BJ (cell line): ENCODE data around the gene OR6Q1. TPM values are rescaled to one million over a fixed set of nuclear protein-coding genes. Genes with fewer than 3 reads are reported as not detected.

Source experiments
- CTCF ChIA-PET: fragments of 350-600 bp; formaldehyde crosslinking; extraction: SDS; loops from one replicate; lab custom pipeline; 2021; ENCODE audit warnings: antibody characterized with exemption, inconsistent platforms; lab: Yijun Ruan, JAX
- POLR2A ChIA-PET: fragments of 300-600 bp; sonication (Branson Sonifier 250); formaldehyde crosslinking; extraction: SDS; loops from one replicate; lab custom pipeline; 2021; ENCODE audit warnings: antibody characterized with exemption; lab: Charles Lee
- DNase-seq: peaks from one replicate; pipeline ENCODE4 v3.0.0-alpha.2; 2011; ENCODE audit warnings: low read depth
- H3K27me3 ChIP-seq: 2 replicates; pipeline ENCODE4 v1.6.0; 2011; ENCODE audit warnings: low read length; ENCODE audit not compliant: control insufficient read depth, insufficient read depth
- H3K36me3 ChIP-seq: 2 replicates; pipeline ENCODE4 v1.5.1; 2011; ENCODE audit warnings: low read length; ENCODE audit not compliant: control insufficient read depth, insufficient read depth
- H3K4me3 ChIP-seq: 2 replicates; pipeline ENCODE4 v1.5.1; 2011; ENCODE audit warnings: low read depth, mild to moderate bottlenecking, control low read depth, low read length
- CTCF ChIP-seq: IDR thresholded peaks from 2 replicates; pipeline ENCODE4 v1.5.1; 2011; ENCODE audit warnings: low read depth, mild to moderate bottlenecking, control low read depth, inconsistent platforms, low read length, moderate library complexity; ENCODE audit not compliant: insufficient read depth
- polyA plus RNA-seq: library from polyadenylated mRNA; depleted of rRNA; stranded (reverse); fragments of >200 nt; gene quantifications from 2 replicates; pipeline ENCODE4 v1.2.3, GENCODE V29; 2011

OR6Q1 gene
- polyA plus RNA-seq, 1 experiment = not detected

- ChIA-PET CTCF (no interaction called here), POLR2A (no interaction called here)
- no peak overlapping the region for H3K4me3 ChIP-seq
- no peak for DNase-seq
- no peak for TF ChIP-seq CTCF
- no peaks in the 10 kb centered on the region for H3K36me3 ChIP-seq
- no peaks in the 10 kb centered on the region for H3K27me3 ChIP-seq
These were observed 19.0 kb upstream of the OR6Q1 start for GRCh38 chr11:58011771-58012170.

GRCh38 chr11:58023435-58023931 is 7.3 kb upstream of the OR6Q1 start, which contains the start of gene OR9Q1:
TSS of gene OR9Q1 (plus strand) at chr11:58023881. CDS start at chr11:58179445, 155,564 bp downstream.
- ChIA-PET POLR2A (no interaction called here), CTCF (interaction anchor here (0.9 kb wide), 1 partner anchor 76 kb away, joined by 3 read pairs; no protein-coding TSS in a partner anchor)
- no peak for TF ChIP-seq CTCF
- Histone ChIP-seq H3K4me3 (no peak within 1 kb of the TSS), H3K27me3 (no peaks in the 10 kb centered on the region), H3K36me3 (no peaks in the 10 kb centered on the region)
- DNase-seq = no peak

GRCh38 chr11:58024601-58025091 is 6.1 kb upstream of the OR6Q1 start:
- H3K27me3 ChIP-seq = no peaks in the 10 kb centered on the region
- no peak overlapping the region for H3K4me3 ChIP-seq
- no peak for TF ChIP-seq CTCF
- DNase-seq = no peak
- CTCF ChIA-PET = interaction anchor here (0.7 to 1.2 kb wide), 2 partner anchors 34 to 101 kb away, joined by 3 to 4 read pairs; partner anchors contain the start of gene OR9I1
- no peaks in the 10 kb centered on the region for H3K36me3 ChIP-seq
- POLR2A ChIA-PET = no interaction called here

GRCh38 chr11:58027341-58027740 is 3.4 kb upstream of the OR6Q1 start:
- no peaks in the 10 kb centered on the region for H3K36me3 ChIP-seq
- no peak overlapping the region for H3K4me3 ChIP-seq
- no peak for TF ChIP-seq CTCF
- no peaks in the 10 kb centered on the region for H3K27me3 ChIP-seq
- POLR2A ChIA-PET = no interaction called here
- peak; percentile 27 for DNase-seq
- CTCF ChIA-PET = interaction anchor here (1.3 kb wide), 1 partner anchor 33 kb away, joined by 4 read pairs; no protein-coding TSS in a partner anchor

- POLR2A ChIA-PET = no interaction called here
- CTCF ChIA-PET = no interaction called here
These were observed 1.9 kb upstream of the OR6Q1 start for GRCh38 chr11:58028687-58029411.

More at GRCh38 chr11:58028687-58029411, 1.9 kb upstream of the OR6Q1 start:
- TF ChIP-seq CTCF = no peak
- Histone ChIP-seq H3K36me3 (no peaks in the 10 kb centered on the region), H3K4me3 (no peak overlapping the region), H3K27me3 (no peaks in the 10 kb centered on the region)
- no peak for DNase-seq
